GM06990 (cell line): ENCODE measurements around the gene TK1.
A peak's percentile ranks its signal among the peaks of the same experiment; 100 is the strongest.

Experiments used
- DNase-seq: peaks from one replicate; pipeline ENCODE4 v3.0.0-alpha.2; 2011; ENCODE audit not compliant: insufficient read length; ENCODE audit errors: extremely low read depth
- H3K27me3 ChIP-seq: replicated peaks from 2 replicates; pipeline ENCODE4 v1.6.0; 2011; ENCODE audit warnings: low read length; ENCODE audit not compliant: control insufficient read depth, insufficient read depth
- H3K36me3 ChIP-seq: 2 replicates; pipeline ENCODE4 v1.5.1; 2011; ENCODE audit warnings: low read length; ENCODE audit not compliant: control insufficient read depth, insufficient read depth
- H3K4me3 ChIP-seq: replicated peaks from 2 replicates; pipeline ENCODE4 v1.5.1; 2011; ENCODE audit warnings: low read depth, mild to moderate bottlenecking, control low read depth, low read length
- TF ChIP-seq, protein P1 (sequence below): IDR thresholded peaks from 2 replicates; pipeline ENCODE4 v1.5.1; 2011; ENCODE audit warnings: low read length, control low read depth, mild to moderate bottlenecking, inconsistent platforms; ENCODE audit not compliant: insufficient read depth, poor library complexity, severe bottlenecking

Gene TK1

GRCh38 chr17:78210111-78210510 lies 23.3 kb upstream of the TK1 start:
- TF ChIP-seq, protein P1, sequence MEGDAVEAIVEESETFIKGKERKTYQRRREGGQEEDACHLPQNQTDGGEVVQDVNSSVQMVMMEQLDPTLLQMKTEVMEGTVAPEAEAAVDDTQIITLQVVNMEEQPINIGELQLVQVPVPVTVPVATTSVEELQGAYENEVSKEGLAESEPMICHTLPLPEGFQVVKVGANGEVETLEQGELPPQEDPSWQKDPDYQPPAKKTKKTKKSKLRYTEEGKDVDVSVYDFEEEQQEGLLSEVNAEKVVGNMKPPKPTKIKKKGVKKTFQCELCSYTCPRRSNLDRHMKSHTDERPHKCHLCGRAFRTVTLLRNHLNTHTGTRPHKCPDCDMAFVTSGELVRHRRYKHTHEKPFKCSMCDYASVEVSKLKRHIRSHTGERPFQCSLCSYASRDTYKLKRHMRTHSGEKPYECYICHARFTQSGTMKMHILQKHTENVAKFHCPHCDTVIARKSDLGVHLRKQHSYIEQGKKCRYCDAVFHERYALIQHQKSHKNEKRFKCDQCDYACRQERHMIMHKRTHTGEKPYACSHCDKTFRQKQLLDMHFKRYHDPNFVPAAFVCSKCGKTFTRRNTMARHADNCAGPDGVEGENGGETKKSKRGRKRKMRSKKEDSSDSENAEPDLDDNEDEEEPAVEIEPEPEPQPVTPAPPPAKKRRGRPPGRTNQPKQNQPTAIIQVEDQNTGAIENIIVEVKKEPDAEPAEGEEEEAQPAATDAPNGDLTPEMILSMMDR, result no peak
- no peaks in the 10 kb centered on the region for H3K27me3 ChIP-seq
- DNase-seq, result no peak
- H3K36me3 ChIP-seq, result peaks cover 6% of the 10 kb centered on the region
- H3K4me3 ChIP-seq, result no peak overlapping the region

DNA sequence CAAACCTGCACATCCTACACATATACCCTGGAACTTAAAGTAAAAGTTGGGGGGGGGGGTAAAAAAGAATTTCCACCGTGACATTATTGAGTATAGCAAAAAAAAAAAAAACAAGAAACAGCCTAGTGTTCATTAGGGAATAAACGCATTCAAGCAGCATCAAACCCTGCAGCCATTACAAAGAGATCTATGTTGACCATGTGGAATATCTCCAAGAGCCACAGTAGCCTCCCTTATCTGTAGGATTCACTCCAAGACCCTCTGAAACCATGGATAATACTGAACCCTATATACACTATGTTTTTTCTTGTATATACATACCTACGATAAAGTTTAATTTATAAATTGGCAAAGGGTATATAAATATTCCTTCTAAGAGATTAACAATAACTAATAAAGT lies 21.6 kb upstream of the TK1 start:
- Histone ChIP-seq H3K27me3 (no peaks in the 10 kb centered on the region), H3K36me3 (peaks cover 12% of the 10 kb centered on the region)
- TF ChIP-seq, protein P1, result no peak

DNA sequence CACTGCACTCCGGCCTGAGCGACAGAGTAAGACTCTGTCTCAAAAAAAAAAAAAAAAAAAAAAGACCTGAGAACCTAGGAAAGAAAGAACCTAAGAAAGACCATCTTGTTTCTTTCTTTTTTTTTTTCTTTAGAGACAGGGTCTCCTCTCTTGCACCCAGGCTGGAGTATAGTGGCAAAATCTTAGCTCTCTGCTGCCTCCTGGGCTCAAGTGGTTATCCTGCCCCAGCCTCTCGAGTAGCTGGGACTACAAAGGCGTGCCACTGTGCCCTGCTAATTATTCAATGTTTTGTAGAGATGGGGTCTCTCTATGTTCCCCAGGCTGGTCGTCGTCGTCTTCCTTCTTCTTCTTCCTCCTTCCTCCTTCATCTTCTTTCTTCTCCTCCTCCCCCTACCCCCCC lies 19.4 kb upstream of the TK1 start:
- TF ChIP-seq, protein P1, result peak; percentile 9
- Histone ChIP-seq H3K4me3 (no peak overlapping the region), H3K36me3 (peaks cover 14% of the 10 kb centered on the region), H3K27me3 (no peaks in the 10 kb centered on the region)
- DNase-seq, result no peak

More for the DNA sequence above, 21.6 kb upstream of the TK1 start:
- H3K4me3 ChIP-seq, result no peak overlapping the region
- no peak for DNase-seq

GRCh38 chr17:78205124-78205775 lies 18.4 kb upstream of the TK1 start:
- no peak for DNase-seq
- TF ChIP-seq, protein P1, result no peak
- Histone ChIP-seq H3K4me3 (no peak overlapping the region), H3K27me3 (no peaks in the 10 kb centered on the region), H3K36me3 (peaks cover 15% of the 10 kb centered on the region)

GRCh38 chr17:78204387-78205123 lies 17.7 kb upstream of the TK1 start:
- Histone ChIP-seq H3K36me3 (peaks cover 15% of the 10 kb centered on the region), H3K4me3 (no peak overlapping the region), H3K27me3 (no peaks in the 10 kb centered on the region)
- TF ChIP-seq, protein P1, result no peak
- DNase-seq, result no peak

GRCh38 chr17:78202666-78203065 lies 15.8 kb upstream of the TK1 start:
- DNase-seq, result no peak
- Histone ChIP-seq H3K4me3 (no peak overlapping the region), H3K36me3 (peaks cover 15% of the 10 kb centered on the region), H3K27me3 (no peaks in the 10 kb centered on the region)
- TF ChIP-seq, protein P1, result no peak
